Endodermal cell (in vitro differentiated cells): ENCODE results near the gene RSAD2. TPM values are rescaled to one million over a fixed set of nuclear protein-coding genes. Genes with fewer than 3 reads are reported as not detected.

Experiments used
- DNase-seq: peaks from one replicate; pipeline ENCODE4 v3.0.0-alpha.2; 2017
- H3K27ac ChIP-seq: 2 replicates; pipeline ENCODE4 v1.5.1; 2013; ENCODE audit warnings: mild to moderate bottlenecking, low read depth, low read length, moderate library complexity
- H3K27me3 ChIP-seq: 2 replicates; pipeline ENCODE4 v1.6.1; 2013; ENCODE audit warnings: mild to moderate bottlenecking, low read length, moderate library complexity; ENCODE audit not compliant: insufficient read depth, control insufficient read depth, poor library complexity, severe bottlenecking
- H3K36me3 ChIP-seq: 2 replicates; pipeline ENCODE4 v1.7.0; 2013; ENCODE audit warnings: mild to moderate bottlenecking, low read length, moderate library complexity; ENCODE audit not compliant: control insufficient read depth, insufficient read depth
- H3K4me1 ChIP-seq: one replicate; pipeline ENCODE4 v1.7.0; 2013; ENCODE audit warnings: low read length; ENCODE audit not compliant: control insufficient read depth, insufficient read depth
- H3K4me3 ChIP-seq: 2 replicates; pipeline ENCODE4 v1.5.1; 2013; ENCODE audit warnings: mild to moderate bottlenecking, low read length, moderate library complexity
- H3K9ac ChIP-seq: 2 replicates; pipeline ENCODE4 v1.6.1; 2013; ENCODE audit warnings: mild to moderate bottlenecking, low read length, moderate library complexity; ENCODE audit not compliant: poor library complexity, severe bottlenecking; ENCODE audit errors: extremely low read depth
- H3K9me3 ChIP-seq: 2 replicates; pipeline ENCODE4 v1.6.1; 2013; ENCODE audit warnings: mild to moderate bottlenecking, low read length, moderate library complexity; ENCODE audit not compliant: control insufficient read depth
- H3K27ac Mint-ChIP-seq: 2 replicates; pipeline ENCODE4 v1.8.0; 2020; ENCODE audit warnings: mixed read lengths
- H3K27me3 Mint-ChIP-seq: 2 replicates; pipeline ENCODE4 v1.8.0; 2021; ENCODE audit warnings: mild to moderate bottlenecking, mixed read lengths; ENCODE audit not compliant: insufficient read depth
- H3K36me3 Mint-ChIP-seq: 2 replicates; pipeline ENCODE4 v1.8.0; 2020; ENCODE audit warnings: low read depth, mixed read lengths
- H3K4me1 Mint-ChIP-seq: 2 replicates; pipeline ENCODE4 v1.8.0; 2020; ENCODE audit warnings: mixed read lengths
- H3K4me3 Mint-ChIP-seq: 2 replicates; pipeline ENCODE4 v1.8.0; 2020; ENCODE audit warnings: mild to moderate bottlenecking, moderate library complexity, mixed read lengths
- H3K9me3 Mint-ChIP-seq: 2 replicates; pipeline ENCODE4 v1.8.0; 2020; ENCODE audit warnings: mild to moderate bottlenecking, mixed read lengths
- CTCF ChIP-seq: fragments of 200-600 bp; sonication (generic); conservative IDR thresholded peaks from 2 replicates; pipeline ENCODE4 v1.5.0; 2021; ENCODE audit warnings: antibody characterized with exemption, mild to moderate bottlenecking
- WGBS, 2 experiments: methylation state at CpG; one replicate each; pipeline versions ENCODE4 v1.1.5 to v1.1.7; 2013; ENCODE audit warnings: missing lambda C conversion rate in 2 of 2, mixed read lengths in 1 of 2; ENCODE audit not compliant: insufficient coverage in 1 of 2, insufficient read length in 1 of 2; 5-methylcytosine and 5-hydroxymethylcytosine counted together
- long read RNA-seq, 4 experiments: library from polyadenylated mRNA in 2 of 4; library from RNA in 1 of 4; library from capped mRNA in 1 of 4; stranded (forward) in 3 of 4; unstranded in 1 of 4; transcript quantifications; one replicate each; pipeline ENCODE4 v2.0.0, GENCODE V29; 2020 to 2021; ENCODE audit warnings: inconsistent platforms in 1 of 4
- polyA plus RNA-seq, 2 experiments: library from polyadenylated mRNA; stranded (reverse); fragments of 50-300 nt; gene quantifications; one replicate each; pipeline ENCODE4 v1.2.3, GENCODE V29; 2013
- total RNA-seq, 2 donors: library from RNA; stranded (reverse); fragmentation: NEBNext Ultra II Directional in 1 of 2; extraction: Animal tissue kit (Norgen Biotek cat#: 25700) in 1 of 2; gene quantifications; 2 replicates in 1 of 2; 3 replicates in 1 of 2; pipeline ENCODE4 v1.2.1, GENCODE V29; 2021

The RSAD2 gene
- total RNA-seq = under 1 TPM; 0.35 to 0.75 TPM
- polyA plus RNA-seq (2013, experiment 1 of 2) = not detected
- not detected for polyA plus RNA-seq (2013, experiment 2 of 2)
- long read RNA-seq, experiment 1 = 0 reads
- long read RNA-seq, experiment 2 = 0 reads
- long read RNA-seq, experiment 3 = 0 reads
- long read RNA-seq, experiment 4 = 0 reads

GRCh38 chr2:6877402-6878304 lies at the start of gene RSAD2:
TSS of gene RSAD2 (plus strand) at chr2:6877777. CDS start at chr2:6877801, 24 bp downstream.
- Mint-ChIP-seq H3K9me3 (peaks cover 26% of the 10 kb centered on the region), H3K27ac (no peak within 1 kb of the TSS), H3K4me3 (no peak within 1 kb of the TSS), H3K36me3 (no peaks in the 10 kb centered on the region), H3K27me3 (peaks cover 10% of the 10 kb centered on the region), H3K4me1 (no peaks in the 10 kb centered on the region)
- Histone ChIP-seq H3K27ac (no peak within 1 kb of the TSS), H3K36me3 (no peaks in the 10 kb centered on the region), H3K9ac (no peak within 1 kb of the TSS), H3K27me3 (no peaks in the 10 kb centered on the region), H3K4me1 (no peaks in the 10 kb centered on the region), H3K9me3 (peaks cover 26% of the 10 kb centered on the region), H3K4me3 (no peak within 1 kb of the TSS)
- DNase-seq = no peak
- 93 to 98% methylated on average over 5 to 10 of the region's 10 CpGs for WGBS, 2 experiments
- no peak for TF ChIP-seq CTCF

- DNase-seq = no peak
- 40% methylated on average over 2 of the region's 2 CpGs; no CpG with 5 or more reads in 1 of the 2 experiments for WGBS, 2 experiments
- Mint-ChIP-seq H3K4me3 (no peak overlapping the region), H3K36me3 (no peaks in the 10 kb centered on the region), H3K4me1 (peaks cover 7% of the 10 kb centered on the region), H3K27me3 (peaks cover 2% of the 10 kb centered on the region), H3K27ac (no peak overlapping the region), H3K9me3 (peaks cover 30% of the 10 kb centered on the region)
- H3K4me3 ChIP-seq = no peak overlapping the region
- H3K27ac ChIP-seq = no peak overlapping the region
- no peak overlapping the region for H3K9ac ChIP-seq
- peak; percentile 74 for TF ChIP-seq CTCF
- H3K36me3 ChIP-seq = no peaks in the 10 kb centered on the region
- H3K9me3 ChIP-seq = peaks cover 12% of the 10 kb centered on the region
- H3K27me3 ChIP-seq = no peaks in the 10 kb centered on the region
- H3K4me1 ChIP-seq = no peaks in the 10 kb centered on the region
Measured at GRCh38 chr2:6828299-6828584, 49.3 kb upstream of the RSAD2 start.

GRCh38 chr2:6831229-6831628 lies 46.3 kb upstream of the RSAD2 start:
- Histone ChIP-seq H3K27me3 (no peaks in the 10 kb centered on the region), H3K4me1 (no peaks in the 10 kb centered on the region), H3K4me3 (no peak overlapping the region), H3K9ac (no peak overlapping the region), H3K36me3 (no peaks in the 10 kb centered on the region), H3K9me3 (peaks cover 12% of the 10 kb centered on the region), H3K27ac (no peak overlapping the region)
- no peak for DNase-seq
- TF ChIP-seq CTCF = no peak
- Mint-ChIP-seq H3K4me3 (no peak overlapping the region), H3K4me1 (peaks cover 4% of the 10 kb centered on the region), H3K36me3 (no peaks in the 10 kb centered on the region), H3K27ac (no peak overlapping the region), H3K9me3 (peaks cover 37% of the 10 kb centered on the region), H3K27me3 (peaks cover 2% of the 10 kb centered on the region)
- WGBS, 2 experiments = 82% methylated on average over 1 of the region's 1 CpG; no CpG with 5 or more reads in 1 of the 2 experiments
